Adrenal gland (tissue), 12 donors: ENCODE data around the gene ZNF521. TPM values are rescaled to one million over a fixed set of nuclear protein-coding genes. Genes with fewer than 3 reads are reported as not detected.

Experiments used
- DNase-seq, 7 donors: peaks; one replicate each; pipeline ENCODE4 v3.0.0-alpha.2; 2019 to 2020
- H3K27ac ChIP-seq, 5 donors: fragments of 200-600 bp; sonication (generic) in 4 of 5; 1 replicate in 3 of 5; 2 replicates in 2 of 5; pipeline versions ENCODE4 v1.5.1 to v1.8.0; 2016 to 2020; ENCODE audit warnings: mild to moderate bottlenecking in 1 of 5
- H3K27me3 ChIP-seq: fragments of 200-600 bp; 2 replicates; pipeline ENCODE4 v1.8.0; 2021
- H3K36me3 ChIP-seq, 2 donors: fragments of 200-600 bp; replicated peaks in 1 of 2; 1 replicate in 1 of 2; 2 replicates in 1 of 2; pipeline versions ENCODE4 v1.5.1 to v1.8.0; 2018 to 2022
- H3K4me1 ChIP-seq, 2 donors: fragments of 200-600 bp; replicated peaks in 1 of 2; 1 replicate in 1 of 2; 2 replicates in 1 of 2; pipeline versions ENCODE4 v1.5.1 to v1.8.0; 2018 to 2021
- H3K4me3 ChIP-seq, 4 donors: fragments of 200-600 bp; sonication (generic) in 3 of 4; one replicate each; pipeline ENCODE4 v1.5.1; 2016 to 2018
- H3K9me3 ChIP-seq, 3 donors: fragments of 200-600 bp; sonication (generic) in 1 of 3; replicated peaks in 1 of 3; 1 replicate in 2 of 3; 2 replicates in 1 of 3; pipeline versions ENCODE4 v1.5.1 to v1.8.0; 2016 to 2021
- POLR2A ChIP-seq, 2 donors: fragments of 450-650 bp; IDR thresholded peaks; one replicate each; pipeline ENCODE4 v1.6.1; 2017; ENCODE audit warnings: antibody characterized with exemption in 2 of 2, mild to moderate bottlenecking in 2 of 2, moderate library complexity in 1 of 2
- WGBS, 4 donors: extraction: QIAGEN DNeasy Blood & Tissue Kit in 2 of 4; methylation state at CpG; one replicate each; pipeline versions ENCODE4 v1.1.5 to v1.1.7; 2013 to 2017; 5-methylcytosine and 5-hydroxymethylcytosine counted together
- intact Hi-C, 2 donors: fragments of 100-400 bp; cut with DNase I; formaldehyde crosslinking; loops; one replicate each; pipeline versions ENCODE4 v1.14.1 to v1.15.0; 2022 to 2023
- polyA plus RNA-seq, 3 donors: library from polyadenylated mRNA; stranded (reverse); fragments of 200-250 nt in 2 of 3; fragments of 350-450 nt in 1 of 3; fragmentation: Illumina TruSeq in 1 of 3; extraction: RNeasy Lipid Tissue Mini Kit (QIAGEN cat#74804) in 1 of 3; gene quantifications; one replicate each; pipeline ENCODE4 v1.2.3, GENCODE V29; 2013 to 2014
- total RNA-seq, 9 donors: library from RNA; depleted of rRNA in 4 of 9; stranded (reverse); fragments of >200 nt in 4 of 9; fragments of 120-200 nt in 1 of 9; fragmentation: NEBNext Ultra II Directional in 1 of 9; extraction: Animal tissue kit (Norgen Biotek cat#: 25700) in 1 of 9; gene quantifications; one replicate each; pipeline versions ENCODE4 v1.1.0 to v1.2.4, GENCODE V29; 2013 to 2023
- TF ChIP-seq, protein P1 (sequence below), 6 experiments: fragments of 450-650 bp in 4 of 6; fragments of 200-600 bp in 2 of 6; sonication (generic) in 1 of 6; IDR thresholded peaks; 1 replicate in 5 of 6; 2 replicates in 1 of 6; pipeline versions ENCODE4 v1.5.1 to v1.8.0; 2016 to 2021; ENCODE audit warnings: antibody characterized with exemption in 6 of 6, mild to moderate bottlenecking in 2 of 6, moderate library complexity in 1 of 6
- donor health status: healthy with polysubstance abuse.
- donor health status: Bipolar disorder and iron deficiency.
- donor health status: DM: yes; HTN: yes; CAD: no.
- donor health status: DM: no; HTN: no; CAD: no.
- donor health status: DM: no; HTN: no; CAD: no.
- donor health status: DM: yes; HTN: yes; CAD: no.

Gene ZNF521
- total and polyA plus RNA-seq, 12 donors = 3.7 to 270 (median 43.0) TPM

DNA sequence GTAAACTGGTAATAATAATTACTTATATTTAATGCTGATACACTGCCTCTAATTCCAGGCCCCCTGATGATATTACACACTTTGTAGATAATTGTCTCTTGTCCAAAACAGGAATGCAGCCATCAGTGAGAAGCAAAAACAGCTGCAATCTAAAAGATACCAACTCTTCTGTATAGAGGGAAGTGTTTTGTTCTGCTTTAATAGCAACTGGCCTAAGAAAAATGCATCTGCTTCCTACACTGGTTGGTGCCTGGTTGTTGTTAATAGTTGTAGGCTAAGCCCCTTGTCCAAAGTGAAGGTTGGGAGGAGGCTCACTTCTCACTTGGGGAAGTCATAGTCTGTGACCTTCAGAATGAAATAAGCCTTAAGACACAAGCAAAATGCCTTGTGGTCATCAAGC, 332.0 kb downstream of the ZNF521 start:
- Histone ChIP-seq H3K36me3 (no peaks in the 10 kb centered on the region), H3K9me3 (no peaks in the 10 kb centered on the region), H3K4me1 (no peaks in the 10 kb centered on the region), H3K4me3 (no peak overlapping the region), H3K27ac (no peak overlapping the region), H3K27me3 (peaks cover 5% of the 10 kb centered on the region)
- intact Hi-C loops = no loop called here
- TF ChIP-seq POLR2A (IDR thresholded peaks at IDR 0.05) = no peak
- TF ChIP-seq, protein P1, sequence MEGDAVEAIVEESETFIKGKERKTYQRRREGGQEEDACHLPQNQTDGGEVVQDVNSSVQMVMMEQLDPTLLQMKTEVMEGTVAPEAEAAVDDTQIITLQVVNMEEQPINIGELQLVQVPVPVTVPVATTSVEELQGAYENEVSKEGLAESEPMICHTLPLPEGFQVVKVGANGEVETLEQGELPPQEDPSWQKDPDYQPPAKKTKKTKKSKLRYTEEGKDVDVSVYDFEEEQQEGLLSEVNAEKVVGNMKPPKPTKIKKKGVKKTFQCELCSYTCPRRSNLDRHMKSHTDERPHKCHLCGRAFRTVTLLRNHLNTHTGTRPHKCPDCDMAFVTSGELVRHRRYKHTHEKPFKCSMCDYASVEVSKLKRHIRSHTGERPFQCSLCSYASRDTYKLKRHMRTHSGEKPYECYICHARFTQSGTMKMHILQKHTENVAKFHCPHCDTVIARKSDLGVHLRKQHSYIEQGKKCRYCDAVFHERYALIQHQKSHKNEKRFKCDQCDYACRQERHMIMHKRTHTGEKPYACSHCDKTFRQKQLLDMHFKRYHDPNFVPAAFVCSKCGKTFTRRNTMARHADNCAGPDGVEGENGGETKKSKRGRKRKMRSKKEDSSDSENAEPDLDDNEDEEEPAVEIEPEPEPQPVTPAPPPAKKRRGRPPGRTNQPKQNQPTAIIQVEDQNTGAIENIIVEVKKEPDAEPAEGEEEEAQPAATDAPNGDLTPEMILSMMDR (IDR thresholded peaks at IDR 0.05) = no peak
- no peak for DNase-seq

DNA sequence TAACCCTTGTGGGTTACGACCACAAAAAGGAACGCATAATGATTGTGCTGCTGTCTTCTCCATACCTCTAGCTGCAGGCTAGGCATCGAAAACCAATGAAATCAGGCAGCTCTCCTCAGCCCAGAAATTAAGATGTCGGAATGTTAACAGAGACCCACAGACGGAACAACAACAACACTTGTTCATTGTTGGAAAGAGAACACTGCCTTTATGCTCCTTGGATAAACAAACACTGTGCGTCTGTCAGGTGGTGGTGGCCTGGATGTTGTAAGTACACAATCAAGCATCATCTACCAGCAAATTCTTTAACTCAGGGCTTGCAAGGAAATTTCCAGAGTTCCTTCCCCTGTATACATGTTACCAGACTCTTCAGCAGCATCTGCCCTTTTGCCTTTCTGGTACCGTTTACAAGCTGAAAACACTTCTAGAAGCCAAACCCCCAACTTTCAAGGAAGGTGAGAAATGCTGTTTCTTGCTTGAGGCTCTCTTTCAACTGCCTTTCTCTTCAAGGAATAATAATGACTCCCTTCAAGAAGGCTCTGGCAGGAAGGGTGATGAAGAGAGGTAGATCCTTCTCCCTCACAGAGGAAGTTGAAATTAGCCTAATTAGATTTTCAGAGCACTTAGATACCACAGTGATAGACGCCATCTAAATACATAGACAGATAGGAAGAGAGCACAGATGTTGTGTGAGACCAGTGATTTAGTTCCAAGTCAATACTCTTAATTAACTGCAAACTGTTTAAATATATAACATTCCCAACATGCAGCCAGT, 332.7 kb downstream of the ZNF521 start:
- no peaks in the 10 kb centered on the region for H3K4me1 ChIP-seq
- intact Hi-C loops = no loop called here
- 82 to 85% (median 83%) methylated on average over 8 of the region's 8 CpGs for WGBS, 4 donors

DNA sequence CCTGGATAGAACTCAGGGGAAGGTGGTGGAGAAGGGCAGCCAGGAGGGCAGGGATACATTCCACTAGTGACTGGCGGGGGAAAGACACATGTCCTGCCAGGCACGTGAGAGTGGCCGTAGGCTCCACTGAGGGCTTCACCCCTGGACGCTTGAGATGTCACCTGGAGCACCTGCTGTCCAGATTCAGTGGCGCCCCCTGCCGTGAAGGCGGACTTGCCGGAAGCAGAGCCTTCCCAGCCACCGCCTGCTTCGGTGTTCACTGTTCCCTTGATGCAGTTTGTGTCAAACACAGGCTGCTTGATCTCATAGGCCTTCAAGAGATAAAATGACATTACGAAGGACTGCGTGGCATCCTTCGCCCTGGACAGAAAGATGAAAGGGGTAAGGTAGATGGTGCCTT, 335.3 kb downstream of the ZNF521 start:
- Histone ChIP-seq H3K9me3 (no peaks in the 10 kb centered on the region), H3K36me3 (no peaks in the 10 kb centered on the region), H3K27me3 (peaks cover 5% of the 10 kb centered on the region), H3K4me3 (no peak overlapping the region), H3K27ac (no peak overlapping the region), H3K4me1 (no peaks in the 10 kb centered on the region)
- DNase-seq = no peak
- TF ChIP-seq, protein P1 (IDR thresholded peaks at IDR 0.05) = no peak
- no peak for TF ChIP-seq POLR2A (IDR thresholded peaks at IDR 0.05)
- WGBS, 4 donors = 86 to 96% (median 94%) methylated on average over 10 to 13 of the region's 13 CpGs
- intact Hi-C loops = no loop called here

More for the DNA sequence above, 332.7 kb downstream of the ZNF521 start:
- H3K36me3 ChIP-seq = no peaks in the 10 kb centered on the region
- no peak overlapping the region for H3K4me3 ChIP-seq
- H3K27me3 ChIP-seq = peaks cover 5% of the 10 kb centered on the region
- TF ChIP-seq, protein P1 (IDR thresholded peaks at IDR 0.05) = no peak
- TF ChIP-seq POLR2A (IDR thresholded peaks at IDR 0.05) = no peak
- no peaks in the 10 kb centered on the region for H3K9me3 ChIP-seq
- DNase-seq = no peak
- no peak overlapping the region for H3K27ac ChIP-seq

DNA sequence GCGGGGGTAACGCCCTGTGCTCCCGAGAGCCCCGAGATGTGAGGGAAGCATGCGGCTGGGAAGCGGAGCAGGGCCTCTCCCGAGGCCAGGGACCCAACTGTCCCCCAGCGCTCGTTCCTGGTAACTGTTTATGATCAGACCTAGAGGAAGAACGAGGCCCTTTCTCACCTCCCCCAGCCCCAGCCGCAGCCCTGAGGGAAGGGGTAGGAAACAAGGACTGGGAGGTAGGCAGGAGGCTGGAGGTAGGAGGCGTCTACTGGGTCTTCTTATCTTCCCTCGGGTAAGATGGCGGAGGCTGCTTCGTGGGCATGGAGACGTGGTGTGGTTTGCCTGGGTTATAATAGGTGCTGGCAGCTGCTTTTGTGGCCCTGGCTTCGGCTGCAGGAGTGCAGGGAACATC, 335.8 kb downstream of the ZNF521 start:
- intact Hi-C loops = no loop called here
- no peak overlapping the region for H3K27ac ChIP-seq
- TF ChIP-seq, protein P1 (IDR thresholded peaks at IDR 0.05) = no peak
- no peak for TF ChIP-seq POLR2A (IDR thresholded peaks at IDR 0.05)
- H3K4me3 ChIP-seq = no peak overlapping the region
- DNase-seq = no peak
- H3K9me3 ChIP-seq = no peaks in the 10 kb centered on the region
- peaks cover 5% of the 10 kb centered on the region for H3K27me3 ChIP-seq
- H3K4me1 ChIP-seq = no peaks in the 10 kb centered on the region
- H3K36me3 ChIP-seq = no peaks in the 10 kb centered on the region
- 88 to 91% (median 89%) methylated on average over 11 to 17 of the region's 17 CpGs for WGBS, 4 donors
